GM19324 (cell line): Measurements from ENCODE around the gene DDX10.

Experiments used
- ATAC-seq: cut with Tn5 transposase; IDR thresholded peaks from one replicate; pipeline ENCODE4 v1.9.1; 2021; ENCODE audit warnings: mild to moderate bottlenecking, moderate library complexity; ENCODE audit not compliant: unreplicated experiment, low FRiP score

The DDX10 gene

DNA sequence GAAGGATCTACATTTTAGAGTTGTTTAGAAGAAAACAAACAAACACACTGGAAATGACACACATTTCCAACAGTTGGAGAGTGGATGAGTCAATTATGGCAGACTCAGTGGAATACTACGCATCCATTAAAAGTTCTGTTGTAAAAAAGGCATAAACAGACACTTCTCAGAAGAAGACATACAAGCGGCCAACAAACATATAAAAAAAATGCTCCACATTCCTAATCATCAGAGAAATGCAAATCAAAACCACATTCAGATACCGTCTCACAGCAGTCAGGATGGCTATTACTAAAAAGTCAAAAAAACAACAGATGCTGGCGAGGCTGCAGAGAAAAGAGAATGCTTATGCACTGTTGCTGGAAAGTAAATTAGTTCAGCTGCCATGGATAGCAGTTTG lies 298.2 kb downstream of the DDX10 start:
- ATAC-seq, result no peak

- no peak for ATAC-seq
These were observed 300.6 kb downstream of the DDX10 start for GRCh38 chr11:108965306-108966001.

GRCh38 chr11:108966206-108966605 lies 301.3 kb downstream of the DDX10 start:
- ATAC-seq, result no peak

GRCh38 chr11:108966978-108967377 lies 302.1 kb downstream of the DDX10 start:
- no peak for ATAC-seq

DNA sequence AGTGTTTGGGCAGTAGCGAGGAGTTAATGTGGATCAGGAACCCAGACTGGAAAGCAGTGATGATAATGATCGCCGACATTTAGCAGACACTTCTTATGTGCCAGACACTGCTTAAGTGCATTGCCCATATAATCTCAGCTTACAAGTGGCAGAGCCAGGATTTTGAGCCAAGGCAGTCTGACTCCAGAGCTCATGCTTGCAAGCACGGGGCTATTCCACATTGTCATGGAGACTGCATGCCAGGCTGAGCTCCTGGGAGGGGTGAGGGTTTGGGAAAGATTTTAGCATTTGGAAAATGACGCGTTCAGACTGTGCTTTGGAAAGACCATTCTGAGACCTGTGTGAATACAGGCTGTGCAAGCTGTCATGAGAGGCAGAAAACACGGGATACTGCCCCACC lies 302.7 kb downstream of the DDX10 start:
- ATAC-seq, result no peak

DNA sequence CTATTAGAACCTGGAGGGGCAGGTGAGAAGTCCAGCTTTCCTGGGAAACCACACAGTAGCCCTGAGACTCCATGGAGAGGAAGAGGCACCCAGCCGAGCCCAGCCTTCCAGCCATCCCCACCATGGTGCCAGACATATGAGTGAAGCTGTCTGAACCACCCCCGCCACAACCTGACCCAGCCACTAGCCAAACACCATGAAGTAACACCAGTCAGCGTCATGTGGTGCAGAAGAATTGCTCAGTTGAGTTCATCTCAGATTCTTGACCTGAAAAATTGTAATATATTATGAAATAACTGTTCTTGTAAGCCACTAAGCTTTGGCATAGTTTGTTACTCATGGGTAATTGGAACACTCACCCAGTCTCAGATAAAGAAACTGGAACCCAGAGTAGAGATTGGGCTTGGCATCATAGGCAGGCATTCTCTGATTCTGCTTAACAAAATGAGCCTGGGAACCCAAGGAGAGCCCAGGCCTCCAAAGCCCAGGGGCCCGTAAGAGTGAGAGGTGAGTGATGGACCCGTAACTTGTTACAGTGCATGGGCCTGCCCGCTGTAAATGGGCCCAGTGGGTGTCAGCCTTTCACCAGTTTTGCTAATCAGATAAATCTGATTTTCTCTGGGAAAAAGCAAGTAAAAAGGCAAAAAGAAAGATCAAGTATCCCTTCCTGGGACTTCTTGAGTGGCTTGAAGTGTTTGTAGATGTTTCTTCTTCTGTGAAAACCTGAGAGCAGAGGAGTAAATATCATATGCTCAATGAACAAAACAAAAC lies 305.5 kb downstream of the DDX10 start:
- ATAC-seq, result no peak

DNA sequence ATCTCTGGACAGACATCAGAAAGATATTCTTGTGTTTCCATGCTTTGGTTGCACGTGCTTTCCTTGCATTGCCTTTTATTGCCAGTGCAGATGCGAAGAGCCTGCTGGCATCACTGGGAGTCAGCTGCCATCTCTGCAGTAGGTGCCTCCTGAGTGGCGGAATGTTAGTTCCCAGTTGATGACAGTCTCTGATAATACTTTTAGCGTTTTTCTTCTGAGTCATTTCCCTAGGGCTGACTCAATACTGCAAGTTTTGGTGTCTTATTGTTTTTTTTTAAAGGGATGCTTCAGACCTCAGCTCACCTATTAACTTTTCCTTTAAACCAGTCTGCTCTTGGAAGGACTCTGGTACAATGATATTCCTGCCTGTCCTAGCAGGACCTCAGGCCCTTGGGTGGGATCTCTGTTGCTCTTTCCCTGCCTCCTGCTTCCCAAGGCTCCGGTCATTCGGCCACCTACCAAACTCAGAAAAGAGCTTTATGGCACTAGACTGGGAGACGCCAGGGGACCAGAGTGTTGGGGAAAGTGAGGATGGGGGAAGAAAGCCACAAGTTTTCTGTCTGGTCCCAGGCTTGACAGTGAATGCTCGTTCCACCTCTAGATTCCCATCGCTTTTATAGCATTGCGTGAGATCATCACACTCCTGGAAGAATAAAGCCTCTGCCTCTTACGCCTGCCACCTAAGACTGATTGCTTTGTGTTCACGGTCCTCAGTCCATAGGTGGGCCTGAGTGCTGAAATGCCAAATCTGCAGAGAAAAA lies 308.7 kb downstream of the DDX10 start:
- no peak for ATAC-seq

- ATAC-seq, result no peak
These were observed 310.2 kb downstream of the DDX10 start for GRCh38 chr11:108975026-108975425.

DNA sequence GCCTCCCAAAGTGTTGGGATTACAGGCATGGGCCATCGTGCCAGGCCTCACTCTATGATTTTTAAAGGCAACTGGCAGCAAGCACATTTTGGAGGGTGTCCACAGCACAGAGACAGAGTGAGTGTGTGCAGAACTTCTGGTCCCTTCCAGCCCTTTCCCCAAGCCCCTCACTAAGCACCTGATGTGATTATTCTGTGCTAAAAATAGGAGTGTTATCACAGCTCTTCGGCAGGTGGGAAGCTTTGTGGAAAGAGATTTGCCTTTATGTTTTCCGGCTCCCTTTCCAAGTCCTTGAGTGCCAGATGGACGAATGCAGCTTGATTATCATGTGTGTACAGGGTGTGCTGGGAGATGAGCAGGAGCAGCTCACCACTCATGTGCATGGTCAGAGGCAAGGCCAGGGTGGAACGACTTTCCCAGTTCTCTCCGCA lies 310.8 kb downstream of the DDX10 start:
- no peak for ATAC-seq

- ATAC-seq, result no peak
These were observed 319.0 kb downstream of the DDX10 start for GRCh38 chr11:108983636-108984420.

DNA sequence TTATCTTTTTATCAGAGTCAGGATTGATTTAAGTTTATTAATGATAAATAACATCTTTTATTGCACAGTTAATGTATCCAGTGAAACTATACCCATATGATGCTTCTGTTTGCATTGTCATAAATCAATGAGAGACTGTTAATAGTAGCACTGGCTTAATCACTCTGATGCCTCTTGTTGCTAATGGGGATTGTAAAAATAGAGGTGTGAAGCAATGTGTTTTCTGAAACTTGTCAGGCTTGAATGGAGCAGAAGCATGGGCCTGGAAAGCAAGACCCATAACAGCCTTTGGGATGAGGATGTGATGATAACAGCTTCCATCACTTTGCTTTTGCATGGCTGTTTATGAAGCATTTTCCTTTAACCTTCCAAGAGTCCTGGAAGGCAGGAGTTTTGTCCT lies 319.7 kb downstream of the DDX10 start:
- ATAC-seq, result no peak

DNA sequence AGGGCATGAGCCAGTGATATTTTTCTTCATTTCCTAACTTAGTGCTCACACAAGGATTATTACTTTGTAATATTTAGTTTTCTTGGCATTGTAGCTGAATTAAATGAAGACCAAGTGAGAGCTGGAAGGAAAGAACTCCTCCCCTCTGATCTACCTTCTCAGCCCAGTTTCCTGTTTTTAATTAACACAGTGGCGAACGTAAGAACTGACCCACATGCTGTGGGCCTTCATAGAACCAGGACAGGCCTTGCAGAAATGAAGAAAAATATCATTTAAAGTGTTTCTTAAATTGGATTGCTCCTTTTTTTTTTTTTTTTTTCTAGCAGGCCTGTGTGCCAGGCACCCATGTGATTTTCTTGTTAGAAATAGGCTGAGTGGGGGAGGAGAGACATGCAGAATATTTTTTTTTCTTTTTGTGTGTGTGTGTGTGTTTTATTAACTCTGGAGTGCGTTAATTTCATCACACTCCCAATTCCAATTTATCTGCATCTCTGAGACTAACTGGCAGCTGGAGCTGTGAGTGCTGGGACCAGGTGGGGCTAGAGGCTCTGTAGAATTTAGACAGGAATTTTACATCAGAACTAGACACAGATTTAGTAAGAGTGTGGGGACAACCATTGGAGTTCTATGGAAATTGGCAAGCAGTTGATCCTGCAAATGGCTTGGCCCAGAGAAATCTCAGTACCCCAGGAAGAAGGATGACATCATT lies 320.5 kb downstream of the DDX10 start:
- ATAC-seq, result no peak

DNA sequence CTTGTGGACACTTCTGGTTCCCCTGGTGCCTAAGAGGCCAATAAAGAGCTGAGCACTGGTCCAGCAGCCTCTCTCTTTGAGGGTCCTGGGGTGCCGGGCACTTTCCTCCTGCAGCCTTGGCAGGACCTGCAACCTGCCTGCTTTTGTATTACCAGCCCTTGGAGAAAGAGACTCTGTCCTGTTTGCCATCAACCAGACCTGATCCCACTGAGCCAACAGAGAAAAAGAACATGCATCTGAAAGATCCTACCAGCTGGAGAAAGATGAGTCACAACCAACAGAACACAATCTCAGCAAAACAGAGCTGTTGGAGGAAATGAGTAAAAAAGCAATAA lies 321.0 kb downstream of the DDX10 start:
- ATAC-seq, result no peak
